Thymus (tissue), 11 donors: Measurements from ENCODE around the gene GFOD1. TPM values are rescaled to one million over a fixed set of nuclear protein-coding genes. Genes with fewer than 3 reads are reported as not detected.
"Not testable (repeated sequence)": the region's sequence is repeated elsewhere in the genome, so short reads cannot be mapped to it uniquely, and the experiment has no call there.

Experiments
- DNase-seq, 9 donors: peaks; one replicate each; pipeline ENCODE4 v3.0.0-alpha.2; 2013; ENCODE audit warnings: low spot score in 9 of 9, low read depth in 6 of 9, missing footprints in 1 of 9
- H3K27ac ChIP-seq, 2 donors: one replicate each; pipeline ENCODE4 v1.5.1; 2013; ENCODE audit warnings: control low read depth in 1 of 2, low read depth in 1 of 2, low read length in 1 of 2, mild to moderate bottlenecking in 1 of 2, moderate library complexity in 1 of 2
- H3K27me3 ChIP-seq, 2 donors: one replicate each; pipeline ENCODE4 v1.5.1; 2013; ENCODE audit warnings: low read length in 1 of 2; ENCODE audit not compliant: control insufficient read depth in 2 of 2, insufficient read depth in 1 of 2
- H3K36me3 ChIP-seq, 2 donors: one replicate each; pipeline ENCODE4 v1.5.1; 2013; ENCODE audit warnings: low read length in 1 of 2, mild to moderate bottlenecking in 1 of 2, moderate library complexity in 1 of 2; ENCODE audit not compliant: control insufficient read depth in 2 of 2, insufficient read depth in 2 of 2
- H3K4me1 ChIP-seq, 2 donors: one replicate each; pipeline ENCODE4 v1.5.1; 2013; ENCODE audit warnings: low read length in 2 of 2; ENCODE audit not compliant: control insufficient read depth in 2 of 2, insufficient read depth in 2 of 2
- H3K4me3 ChIP-seq, 2 donors: one replicate each; pipeline ENCODE4 v1.5.1; 2013; ENCODE audit warnings: low read length in 2 of 2, control low read depth in 1 of 2, mild to moderate bottlenecking in 1 of 2
- H3K9me3 ChIP-seq, 2 donors: one replicate each; pipeline ENCODE4 v1.5.1; 2013; ENCODE audit warnings: low read length in 1 of 2, mild to moderate bottlenecking in 1 of 2; ENCODE audit not compliant: control insufficient read depth in 2 of 2, insufficient read depth in 1 of 2
- WGBS: extraction: QIAGEN DNeasy Blood & Tissue Kit; methylation state at CpG from one replicate; pipeline ENCODE4 v1.1.7; 2013; 5-methylcytosine and 5-hydroxymethylcytosine counted together
- polyA plus RNA-seq: library from polyadenylated mRNA; stranded (reverse); fragments of 200-250 nt; gene quantifications from one replicate; pipeline ENCODE4 v1.2.3, GENCODE V29; 2013
- total RNA-seq: library from RNA; stranded (reverse); fragments of 120-200 nt; gene quantifications from one replicate; pipeline ENCODE4 v1.2.4, GENCODE V29; 2013
- donor health status: healthy.

The GFOD1 gene
- total and polyA plus RNA-seq, 2 donors: 4.7 to 8.1 TPM

DNA sequence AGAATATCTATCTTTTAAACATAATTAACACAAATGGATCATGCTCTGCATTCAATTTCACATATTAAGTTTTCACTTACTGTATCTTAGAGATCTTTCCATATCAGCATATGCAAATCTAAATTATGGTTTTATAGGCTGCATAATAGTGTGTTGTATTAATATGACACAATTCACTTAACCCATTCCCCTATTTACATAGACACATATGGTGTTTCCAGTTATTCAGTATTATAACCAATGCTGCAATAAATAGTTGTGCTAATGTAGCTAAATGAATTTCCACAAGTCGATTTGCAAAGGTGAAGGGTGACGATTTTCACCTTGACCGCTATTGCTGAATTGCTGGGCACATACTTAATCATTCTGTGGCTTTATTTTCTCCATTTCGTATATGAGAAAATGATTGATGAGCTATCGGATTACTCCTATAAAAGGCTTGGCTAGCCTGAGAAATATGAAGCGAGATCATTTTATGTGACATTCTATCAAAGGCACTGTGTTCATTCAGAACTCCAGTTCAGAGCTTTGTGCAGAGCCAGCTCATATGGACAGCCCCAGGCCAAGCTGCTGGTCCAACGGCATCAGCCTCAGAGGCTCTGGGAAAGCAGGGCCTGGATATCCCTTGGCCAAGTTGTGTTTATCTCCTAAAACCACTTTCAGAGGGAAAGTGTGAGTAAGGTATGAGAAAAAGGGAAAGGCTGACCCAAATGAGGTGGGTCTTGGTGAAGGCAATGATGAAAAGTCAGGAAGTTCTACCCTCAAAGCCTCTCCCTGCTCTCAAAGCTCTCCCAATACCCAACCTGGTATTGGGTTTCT is 50.8 kb downstream of the GFOD1 start:
- DNase-seq: no peak
- H3K4me1 ChIP-seq: peaks cover 13 to 26% of the 10 kb centered on the region in 2 donors
- no peaks in the 10 kb centered on the region for H3K9me3 ChIP-seq
- WGBS: 95% methylated on average over 7 of the region's 7 CpGs
- no peak overlapping the region for H3K27ac ChIP-seq
- no peaks in the 10 kb centered on the region for H3K27me3 ChIP-seq
- no peaks in the 10 kb centered on the region for H3K36me3 ChIP-seq
- H3K4me3 ChIP-seq: no peak overlapping the region

DNA sequence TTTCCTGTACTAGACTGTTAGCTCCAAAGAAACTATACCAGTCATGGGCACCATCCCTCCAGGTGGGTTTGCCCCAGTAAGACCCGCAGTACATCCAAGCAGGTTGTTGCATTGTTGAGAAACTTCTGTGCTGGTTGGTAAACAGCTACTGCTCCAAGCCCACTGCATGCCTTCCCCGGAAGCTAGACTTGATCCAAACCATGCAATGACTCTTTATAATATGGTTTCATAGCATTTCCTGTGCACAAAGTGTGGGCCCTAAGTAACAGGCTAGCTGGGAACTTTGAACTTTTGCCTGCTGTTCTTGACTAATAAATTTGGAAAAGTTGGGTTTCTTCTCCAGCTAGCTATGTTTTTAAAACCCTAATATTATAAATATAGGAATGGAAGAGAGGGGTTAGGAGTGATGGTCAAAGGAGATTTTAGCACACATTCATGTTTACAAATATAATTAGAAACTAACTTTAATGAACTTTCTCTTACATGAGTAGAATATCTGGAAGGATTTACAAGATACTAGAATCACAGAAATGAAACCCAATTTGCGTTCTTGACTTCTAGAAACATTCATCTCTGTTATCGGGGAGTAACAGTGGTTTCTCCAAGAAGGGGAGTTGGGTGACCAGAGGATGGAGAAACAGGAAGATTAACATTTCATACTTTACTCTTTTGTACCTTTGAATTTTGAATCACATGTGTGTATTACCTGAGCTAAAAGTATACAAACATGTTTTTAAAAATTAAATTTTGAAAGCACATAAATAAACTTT is 51.7 kb downstream of the GFOD1 start:
- H3K4me3 ChIP-seq: no peak overlapping the region
- 57% methylated on average over 4 of the region's 4 CpGs for WGBS
- H3K36me3 ChIP-seq: no peaks in the 10 kb centered on the region
- no peak overlapping the region for H3K27ac ChIP-seq
- no peaks in the 10 kb centered on the region for H3K9me3 ChIP-seq
- H3K4me1 ChIP-seq: peaks cover 13 to 28% of the 10 kb centered on the region in 2 donors
- no peak for DNase-seq
- no peaks in the 10 kb centered on the region for H3K27me3 ChIP-seq

DNA sequence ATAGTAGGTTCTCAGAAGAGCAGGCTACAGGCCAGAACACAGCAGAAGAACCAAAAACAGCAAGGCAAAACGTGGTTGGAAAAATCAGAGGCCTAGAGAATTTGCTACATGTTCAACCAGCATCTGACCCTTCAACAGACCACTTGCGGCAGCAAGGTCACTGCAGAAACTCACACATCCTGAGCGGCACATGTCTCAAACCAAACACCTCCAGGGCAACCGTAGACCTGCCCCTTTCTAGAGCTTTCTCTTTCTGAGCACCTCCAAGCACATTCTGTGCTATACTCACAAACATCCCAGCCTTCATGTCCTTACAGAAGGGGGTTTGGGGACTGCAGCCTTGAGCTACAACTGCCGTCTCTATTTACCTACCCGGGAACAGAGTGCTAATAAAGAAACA is 52.6 kb downstream of the GFOD1 start:
- DNase-seq: no peak
- H3K27ac ChIP-seq: no peak overlapping the region
- no peaks in the 10 kb centered on the region for H3K36me3 ChIP-seq
- H3K4me1 ChIP-seq: peaks cover 13 to 28% of the 10 kb centered on the region in 2 donors
- no peaks in the 10 kb centered on the region for H3K9me3 ChIP-seq
- WGBS: 97% methylated on average over 6 of the region's 6 CpGs
- no peaks in the 10 kb centered on the region for H3K27me3 ChIP-seq
- H3K4me3 ChIP-seq: no peak overlapping the region

DNA sequence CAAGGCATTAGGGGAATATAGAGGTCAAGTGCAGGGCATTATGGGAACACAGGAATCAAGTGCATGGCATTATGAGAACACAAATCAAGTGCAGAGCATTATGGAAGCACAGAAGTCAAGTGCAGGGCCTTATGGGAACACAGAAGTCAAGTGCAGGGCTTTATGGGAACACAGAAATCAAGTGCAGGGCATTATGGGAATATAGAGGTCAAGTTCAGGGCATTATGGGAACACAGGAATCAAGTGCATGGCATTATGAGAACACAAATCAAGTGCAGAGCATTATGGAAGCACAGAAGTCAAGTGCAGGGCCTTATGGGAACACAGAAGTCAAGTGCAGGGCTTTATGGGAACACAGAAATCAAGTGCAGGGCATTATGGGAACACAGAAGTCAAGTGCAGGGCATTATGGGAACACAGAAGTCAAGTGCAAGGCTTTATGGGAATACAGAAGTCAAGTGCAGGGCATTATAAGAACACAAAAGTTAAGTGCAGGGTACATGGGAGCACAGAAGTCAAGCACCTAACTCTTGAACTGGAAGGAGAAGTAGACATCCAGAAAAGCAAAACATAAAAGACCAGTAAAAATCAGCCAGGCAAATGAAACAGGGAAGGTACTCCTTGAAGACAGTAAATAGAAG is 53.1 kb downstream of the GFOD1 start:
- not testable (repeated sequence) for H3K36me3 ChIP-seq, H3K4me3 ChIP-seq, H3K27me3 ChIP-seq, DNase-seq, H3K9me3 ChIP-seq, H3K27ac ChIP-seq
- H3K4me1 ChIP-seq: peaks cover 15 to 31% of the 10 kb centered on the region in 2 donors

DNA sequence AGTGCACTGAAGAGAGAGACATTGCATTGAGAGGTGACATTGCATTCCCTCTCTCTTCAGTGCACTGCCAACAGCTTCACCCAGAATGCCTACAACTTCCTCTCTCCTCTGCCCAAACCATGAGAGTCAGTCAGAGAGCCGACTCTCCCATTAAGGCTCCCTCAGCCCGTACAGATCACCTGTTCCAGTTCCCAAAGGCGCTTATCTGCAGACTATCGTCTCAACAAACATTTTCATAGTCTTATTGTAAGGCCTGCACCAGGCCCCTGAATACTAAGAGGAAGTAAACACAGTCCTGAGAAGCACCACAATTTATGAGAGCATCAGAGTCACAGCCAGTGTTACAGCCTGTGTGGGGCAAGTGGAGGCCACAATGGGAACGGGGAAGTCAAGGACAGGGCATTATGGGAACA is 53.7 kb downstream of the GFOD1 start:
- DNase-seq: no peak
- H3K4me3 ChIP-seq: no peak overlapping the region
- WGBS: 28% methylated on average over 5 of the region's 5 CpGs
- no peaks in the 10 kb centered on the region for H3K9me3 ChIP-seq
- H3K27ac ChIP-seq: peak overlapping the region in 1 of 2 donors; percentile 55
- H3K4me1 ChIP-seq: peaks cover 19 to 36% of the 10 kb centered on the region in 2 donors
- H3K36me3 ChIP-seq: no peaks in the 10 kb centered on the region
- no peaks in the 10 kb centered on the region for H3K27me3 ChIP-seq

DNA sequence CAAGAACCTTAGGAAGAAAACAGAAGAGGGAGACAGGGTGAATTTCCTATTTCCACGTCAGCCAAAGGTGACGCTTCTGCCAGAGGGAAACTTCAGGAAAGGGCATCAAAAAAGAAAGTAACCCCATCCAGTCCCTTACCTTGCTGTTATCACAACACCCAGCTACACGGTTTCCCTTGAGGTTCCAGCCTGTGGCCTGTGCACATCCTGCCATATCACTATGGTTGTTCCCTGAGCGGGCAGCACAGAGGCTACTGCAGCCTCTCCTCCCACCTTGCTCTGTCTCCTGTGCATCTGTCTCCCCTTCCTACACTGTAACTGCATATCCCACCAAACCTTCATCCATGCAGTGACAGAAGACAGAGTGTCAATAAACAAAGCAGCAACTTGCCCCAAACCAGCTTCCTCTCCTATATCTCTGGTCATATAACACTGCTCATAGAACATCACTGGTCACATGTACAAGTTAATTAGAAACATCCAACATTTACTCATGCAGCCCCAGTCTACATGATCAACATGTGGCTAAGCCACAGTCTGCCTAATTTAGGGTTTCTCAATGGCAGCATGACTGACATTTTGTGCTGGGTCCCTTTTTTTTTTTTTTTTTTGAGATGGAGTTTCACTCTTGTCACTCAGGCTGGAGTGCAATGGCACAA is 54.7 kb downstream of the GFOD1 start:
- 56% methylated on average over 4 of the region's 4 CpGs for WGBS
- Histone ChIP-seq H3K36me3 (no peaks in the 10 kb centered on the region), H3K27ac (no peak overlapping the region), H3K27me3 (no peaks in the 10 kb centered on the region), H3K4me1 (peaks cover 30 to 47% of the 10 kb centered on the region in 2 donors), H3K4me3 (no peak overlapping the region), H3K9me3 (no peaks in the 10 kb centered on the region)
- DNase-seq: no peak

DNA sequence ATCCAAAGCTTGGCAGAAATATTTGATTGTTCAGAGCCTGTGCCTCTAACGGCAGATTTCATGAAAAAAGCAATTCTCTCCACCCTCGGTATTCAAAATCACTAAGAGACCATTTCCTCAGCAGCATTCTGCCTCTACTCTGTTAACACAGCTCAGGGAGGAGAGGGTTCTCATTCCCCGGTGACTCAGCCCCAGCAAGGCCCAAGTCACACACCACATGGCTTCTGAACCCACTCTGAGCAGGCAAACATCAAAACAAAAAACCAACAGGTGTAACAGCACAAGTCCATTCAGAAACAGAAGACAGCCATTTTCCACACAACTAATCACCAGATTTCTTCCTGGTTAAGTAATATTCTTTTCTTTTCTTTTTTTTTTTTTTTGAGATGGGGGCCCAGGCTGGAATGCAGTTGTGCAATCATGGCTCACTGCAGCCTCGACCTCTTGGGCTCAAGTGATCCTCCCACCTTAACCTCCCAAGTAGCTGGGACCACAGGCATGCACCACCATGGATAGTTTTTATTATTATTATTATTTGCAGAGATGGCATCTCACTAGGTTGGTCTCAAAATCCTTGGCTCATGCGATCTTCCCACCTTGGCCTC is 55.4 kb downstream of the GFOD1 start:
- H3K4me1 ChIP-seq: peaks cover 27 to 47% of the 10 kb centered on the region in 2 donors
- DNase-seq: peak in 2 of 9 donors; percentile 38 to 66

DNA sequence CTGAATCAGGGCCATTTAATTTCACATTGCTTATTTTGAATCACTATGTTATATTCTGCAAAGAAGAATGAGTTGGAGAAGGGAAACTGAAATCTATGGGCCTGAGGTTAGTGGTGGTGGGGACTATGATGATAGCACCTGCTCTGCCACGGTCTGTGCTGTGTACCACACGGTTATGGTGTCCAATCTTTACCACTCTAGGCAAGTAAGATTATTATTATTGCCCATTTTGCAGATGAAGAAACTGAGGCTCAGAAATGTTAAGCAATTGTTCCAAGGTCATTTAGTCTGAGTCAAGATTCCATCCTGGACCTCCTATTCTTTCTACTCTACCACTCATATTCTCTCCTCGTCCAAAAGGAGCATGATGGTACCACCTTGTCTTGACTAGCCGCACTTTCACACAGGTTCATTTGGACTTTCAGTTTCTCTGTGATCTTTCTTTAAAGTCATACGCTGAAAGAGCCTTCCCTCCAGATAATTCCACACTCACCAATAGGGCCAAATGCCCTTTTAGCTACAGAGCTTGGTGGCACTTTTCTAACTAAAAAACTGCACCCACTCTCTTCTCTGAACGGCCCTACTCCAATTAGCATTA is 56.2 kb downstream of the GFOD1 start:
- H3K4me3 ChIP-seq: no peak overlapping the region
- peaks cover 27 to 52% of the 10 kb centered on the region in 2 donors for H3K4me1 ChIP-seq
- WGBS: 94% methylated on average over 6 of the region's 6 CpGs
- H3K27me3 ChIP-seq: no peaks in the 10 kb centered on the region
- DNase-seq: no peak
- H3K9me3 ChIP-seq: no peaks in the 10 kb centered on the region
- H3K27ac ChIP-seq: no peak overlapping the region
- no peaks in the 10 kb centered on the region for H3K36me3 ChIP-seq

More for the DNA sequence above, 55.4 kb downstream of the GFOD1 start:
- Histone ChIP-seq H3K9me3 (no peaks in the 10 kb centered on the region), H3K27ac (no peak overlapping the region), H3K27me3 (no peaks in the 10 kb centered on the region), H3K36me3 (no peaks in the 10 kb centered on the region), H3K4me3 (no peak overlapping the region)
- WGBS: 76% methylated on average over 5 of the region's 5 CpGs
